Activated CD4-positive, CD25-positive, alpha-beta regulatory T cell (primary cell): ENCODE results near the gene STAT2.
A peak's percentile ranks its signal among the peaks of the same experiment; 100 is the strongest.
"Not testable (repeated sequence)": the region's sequence is repeated elsewhere in the genome, so short reads cannot be mapped to it uniquely, and the experiment has no call there.

Source experiments
- DNase-seq, 4 experiments: peaks; one replicate each; lab custom pipeline; 2025; lab: John Stamatoyannopoulos, UW

STAT2 gene

GRCh38 chr12:56326126-56326525, 33.8 kb downstream of the STAT2 start:
- no peak for DNase-seq

GRCh38 chr12:56324206-56324605, 35.7 kb downstream of the STAT2 start:
- DNase-seq = no peak

- not testable (repeated sequence) for DNase-seq
These were observed 38.3 kb downstream of the STAT2 start for GRCh38 chr12:56321610-56322009.

- no peak for DNase-seq
These were observed 38.9 kb downstream of the STAT2 start for GRCh38 chr12:56321027-56321426.

GRCh38 chr12:56317675-56318074, 42.2 kb downstream of the STAT2 start:
- DNase-seq = no peak

- peak; percentile 83 to 91 (median 85) for DNase-seq
These were observed 44.1 kb downstream of the STAT2 start, which contains the start of gene CNPY2 for GRCh38 chr12:56315622-56316473. TSS of gene CNPY2 (minus strand) at chr12:56315988. CDS start at chr12:56315217, 771 bp downstream.

- DNase-seq = no peak
These were observed 44.7 kb downstream of the STAT2 start for GRCh38 chr12:56315249-56315621.

GRCh38 chr12:56311003-56311402, 48.9 kb downstream of the STAT2 start:
- DNase-seq = no peak

- no peak for DNase-seq
These were observed 51.2 kb downstream of the STAT2 start for GRCh38 chr12:56308714-56309113.

GRCh38 chr12:56307221-56307965, 52.5 kb downstream of the STAT2 start:
- DNase-seq = no peak

- DNase-seq = no peak
These were observed 54.9 kb downstream of the STAT2 start for GRCh38 chr12:56304872-56305590.

GRCh38 chr12:56304276-56304675, 55.6 kb downstream of the STAT2 start:
- no peak for DNase-seq

GRCh38 chr12:56300644-56301464, 59.1 kb downstream of the STAT2 start:
- DNase-seq = no peak

GRCh38 chr12:56299853-56300643, 59.9 kb downstream of the STAT2 start, which contains the start of gene CS:
TSS of gene CS (minus strand) at chr12:56300330. CDS start at chr12:56300201, 129 bp downstream.
- DNase-seq = peak; percentile 97 to 98 (median 98)

- no peak for DNase-seq
These were observed 60.5 kb downstream of the STAT2 start for GRCh38 chr12:56299308-56299852.

GRCh38 chr12:56298828-56299227, 61.1 kb downstream of the STAT2 start:
- DNase-seq = no peak

- no peak for DNase-seq
These were observed 62.5 kb downstream of the STAT2 start for GRCh38 chr12:56297400-56297799.

GRCh38 chr12:56296295-56296694, 63.6 kb downstream of the STAT2 start:
- DNase-seq = no peak

GRCh38 chr12:56293795-56294194, 66.1 kb downstream of the STAT2 start:
- DNase-seq = no peak
